HG03103 (cell line): ENCODE results near the gene CCDC182.

Source experiments
- ATAC-seq: cut with Tn5 transposase; IDR thresholded peaks from one replicate; pipeline ENCODE4 v1.9.1; 2021; ENCODE audit warnings: low read depth; ENCODE audit not compliant: unreplicated experiment

CCDC182 gene

DNA sequence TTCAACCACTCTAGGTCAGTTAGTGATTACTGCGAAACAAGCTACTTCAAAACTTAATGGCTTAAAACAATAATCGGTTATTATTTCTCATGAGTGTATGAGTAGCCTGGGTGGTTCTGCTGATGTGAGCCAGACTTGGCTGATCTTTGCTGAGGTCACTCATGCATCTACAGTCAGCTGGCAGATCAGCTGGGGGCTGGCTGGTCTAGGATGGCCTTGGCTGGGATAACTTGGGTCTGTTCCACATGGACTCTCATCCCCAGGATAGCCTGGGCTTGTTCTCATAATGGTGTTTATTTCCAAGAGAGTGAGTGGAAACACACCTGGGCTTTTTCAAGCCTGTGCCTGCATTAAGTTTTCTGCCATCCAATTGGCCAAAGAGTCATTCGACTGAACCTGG, 13.0 kb downstream of the CCDC182 start:
- no peak for ATAC-seq

DNA sequence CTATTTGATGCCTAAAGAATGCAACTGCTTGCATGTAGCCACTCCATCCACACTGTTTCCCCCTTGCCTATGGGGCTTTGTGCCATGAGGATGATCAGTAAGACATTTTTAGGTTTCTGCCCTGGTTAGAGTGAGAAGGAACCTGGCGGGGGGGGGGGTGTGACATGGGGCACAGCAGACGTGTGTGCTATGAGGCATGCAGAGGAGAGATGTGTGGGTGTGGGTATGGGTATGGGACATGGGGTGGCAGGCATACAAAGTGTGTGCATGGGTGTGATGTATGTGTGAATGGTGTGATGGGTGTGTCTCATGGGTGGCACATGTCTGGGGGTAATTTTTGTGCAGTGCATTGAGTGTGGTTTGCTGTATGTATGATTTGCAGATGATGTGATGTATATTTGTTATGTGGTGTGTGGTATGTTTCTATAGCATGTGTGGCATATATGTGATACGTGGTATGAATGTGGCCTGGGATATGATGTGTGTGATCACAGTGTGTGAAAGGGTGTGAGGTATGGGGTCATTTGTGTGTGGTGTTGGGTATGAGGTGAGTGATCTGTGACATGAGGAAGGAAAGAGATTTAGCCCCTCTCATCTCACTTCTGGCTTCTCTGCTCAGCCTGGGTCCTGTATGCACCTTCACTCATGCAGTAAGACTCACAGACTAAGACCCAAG, 14.9 kb downstream of the CCDC182 start:
- ATAC-seq, result no peak

DNA sequence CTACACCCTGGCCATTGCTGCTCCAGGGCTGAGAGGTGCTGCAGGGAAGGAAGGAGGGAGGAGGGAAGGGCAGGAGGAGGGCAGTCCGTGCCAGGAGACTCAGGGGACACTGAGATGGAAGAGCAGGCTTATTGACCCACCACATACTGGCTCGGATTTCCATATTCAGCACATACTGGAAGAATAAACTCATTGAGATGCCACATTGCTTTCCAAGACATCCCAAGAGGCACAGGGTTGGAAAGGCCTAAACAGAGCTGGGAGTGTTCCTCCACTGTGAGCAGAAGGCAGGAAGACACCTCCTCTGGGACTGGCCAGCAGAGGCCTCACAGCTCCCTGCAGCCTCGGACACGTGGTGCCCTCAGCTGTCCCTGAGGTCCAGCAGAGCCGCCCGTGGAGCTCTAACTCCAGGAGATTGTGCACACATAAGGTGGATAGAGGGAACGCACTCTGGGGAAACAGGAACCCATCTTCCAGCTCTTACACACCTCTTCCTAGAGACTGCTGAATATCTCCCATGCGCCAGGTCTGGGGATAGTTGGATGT, 17.4 kb downstream of the CCDC182 start:
- no peak for ATAC-seq

DNA sequence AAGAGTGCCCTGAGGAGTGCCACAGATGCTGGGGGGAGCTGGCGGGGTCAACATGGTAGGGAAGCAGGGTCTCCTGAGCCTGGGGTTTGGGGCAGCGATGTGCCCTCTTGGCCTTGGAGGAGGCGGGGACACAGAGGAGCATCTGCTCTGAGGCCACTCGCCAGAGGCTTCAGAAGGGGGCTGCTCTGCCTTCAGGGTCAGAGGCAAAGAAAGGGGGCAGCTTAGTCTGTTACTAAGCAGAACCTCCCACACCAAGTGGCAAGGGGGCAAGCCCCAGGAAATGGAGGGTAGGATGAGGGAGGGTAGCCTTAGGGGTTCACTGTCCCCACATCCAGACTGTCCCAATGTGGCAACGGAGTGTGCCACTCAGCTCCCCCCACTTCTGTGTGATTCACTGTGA, 18.3 kb downstream of the CCDC182 start:
- ATAC-seq, result no peak

DNA sequence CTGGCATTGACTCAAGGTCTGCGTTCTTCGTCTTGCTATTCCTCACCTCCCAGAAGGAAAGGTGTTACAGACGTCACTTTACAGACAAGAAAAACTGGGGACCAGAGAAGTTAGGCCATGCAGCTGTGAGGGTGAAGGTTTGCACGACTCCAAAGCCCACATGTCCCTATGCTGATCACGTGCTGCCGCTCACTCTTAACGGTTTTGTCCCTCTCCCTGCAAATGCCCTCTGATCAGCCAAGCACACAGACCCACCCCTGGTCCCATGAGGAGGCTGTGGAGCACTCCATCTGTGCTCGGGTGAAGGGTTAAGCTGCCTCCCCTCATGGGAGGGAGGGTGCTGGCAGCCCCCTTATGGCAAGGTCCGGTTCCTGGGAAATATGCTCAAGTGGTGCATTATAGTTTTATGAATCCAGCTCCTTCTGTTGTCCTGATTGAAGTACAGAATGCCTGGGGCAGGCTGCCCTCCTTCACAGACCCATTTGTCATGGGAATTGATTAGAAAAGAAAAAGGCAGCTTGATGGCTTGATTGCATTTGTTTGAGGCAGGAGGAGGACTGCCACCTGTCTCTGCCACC, 18.8 kb downstream of the CCDC182 start:
- no peak for ATAC-seq

DNA sequence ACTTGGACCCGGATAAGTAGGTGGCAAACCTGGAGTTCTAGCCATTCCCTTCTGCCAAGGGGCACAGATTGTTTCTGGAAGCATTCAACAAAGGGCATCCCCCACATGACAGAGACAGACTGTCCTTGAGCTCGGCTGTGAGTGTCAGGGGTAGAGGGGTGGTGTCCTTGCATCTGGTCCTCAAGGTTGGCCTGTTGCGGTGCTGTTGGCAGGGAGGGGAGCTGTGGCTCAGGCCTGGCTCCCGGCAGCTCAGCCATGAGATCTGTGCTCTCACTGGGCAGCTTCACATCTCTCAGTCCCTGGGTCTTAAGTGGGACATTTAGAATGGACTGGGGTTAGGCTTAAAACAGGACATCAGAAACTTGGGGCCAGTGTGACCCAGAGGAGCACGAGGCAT, 20.4 kb downstream of the CCDC182 start:
- ATAC-seq, result no peak

DNA sequence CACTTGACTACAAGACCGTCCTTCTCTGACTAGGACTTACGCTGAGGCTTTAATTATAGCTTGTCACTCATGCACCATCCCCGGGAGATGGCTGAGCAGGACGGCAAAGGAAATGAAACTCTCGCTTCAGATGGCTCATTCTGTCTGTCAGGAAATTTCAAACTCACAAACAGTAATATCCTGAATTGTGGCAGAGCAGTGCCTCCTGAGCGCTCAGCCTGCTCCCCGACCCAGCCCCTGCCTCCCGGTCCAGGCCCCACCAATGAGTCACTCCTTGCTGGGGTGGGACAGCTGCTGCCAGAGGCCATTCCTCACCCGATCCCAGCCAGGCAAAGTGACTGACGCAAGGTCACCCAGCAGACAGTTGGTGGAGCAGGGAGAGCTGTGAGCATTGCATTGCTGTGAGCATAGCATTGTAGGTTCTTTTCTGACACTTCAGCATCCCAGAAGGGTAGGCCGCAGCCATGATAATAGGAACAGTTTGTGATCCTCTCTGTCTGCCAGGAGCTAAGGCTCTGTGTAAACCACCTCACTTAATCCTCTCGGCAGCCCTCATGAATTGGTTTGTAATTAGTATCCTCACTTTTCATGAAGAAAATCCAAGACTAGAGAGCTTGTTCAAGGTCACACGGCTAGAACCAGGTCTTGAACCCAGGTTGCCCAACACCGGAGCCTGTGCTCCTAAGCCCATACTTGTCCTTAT, 20.9 kb downstream of the CCDC182 start:
- ATAC-seq, result peak; percentile 74

DNA sequence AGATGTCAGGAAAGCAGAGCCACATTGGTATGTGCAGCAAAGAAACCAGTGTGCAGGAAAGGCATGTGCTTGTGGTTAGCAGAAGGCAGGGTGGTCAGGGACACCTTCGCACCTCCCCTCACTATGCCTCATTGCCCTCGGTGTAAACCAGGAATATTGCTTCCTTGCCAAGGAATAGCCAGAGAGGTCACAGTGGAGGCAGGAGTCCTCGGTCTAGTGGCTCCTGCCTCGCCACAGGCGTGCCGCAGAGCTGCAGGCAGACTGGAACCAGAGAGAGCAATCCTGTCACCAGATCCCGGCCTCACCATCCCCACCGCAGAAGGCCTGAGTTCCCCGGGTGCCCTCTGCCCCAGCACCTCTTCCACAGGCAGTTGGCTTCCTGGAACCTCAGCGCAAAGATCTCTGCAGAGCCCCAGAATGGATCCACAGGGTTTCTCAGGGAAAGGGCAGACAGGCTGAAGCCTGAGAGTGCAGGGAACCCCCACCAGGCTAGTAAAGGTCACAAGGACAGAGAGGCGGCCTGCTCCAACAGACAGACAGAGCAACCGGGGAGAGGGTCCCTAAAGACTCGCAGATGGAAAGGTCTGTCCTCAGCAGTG, 21.6 kb downstream of the CCDC182 start:
- ATAC-seq, result no peak

DNA sequence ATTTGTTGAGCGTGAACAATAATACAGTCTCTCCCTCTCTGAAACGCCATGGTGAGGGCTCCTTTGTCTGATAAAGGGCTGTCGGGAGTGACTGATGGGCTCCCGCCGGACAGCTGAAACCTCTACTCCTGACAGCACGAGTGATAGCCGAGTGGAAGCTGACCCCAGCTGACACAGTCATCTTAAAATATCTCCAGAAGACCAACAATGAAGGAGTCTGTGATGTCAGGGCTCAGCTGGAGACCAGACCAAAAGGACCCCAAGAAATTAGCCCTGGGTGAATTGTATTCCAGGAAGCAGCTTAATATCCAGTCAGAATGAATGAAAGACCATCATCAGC, 22.4 kb downstream of the CCDC182 start:
- no peak for ATAC-seq

DNA sequence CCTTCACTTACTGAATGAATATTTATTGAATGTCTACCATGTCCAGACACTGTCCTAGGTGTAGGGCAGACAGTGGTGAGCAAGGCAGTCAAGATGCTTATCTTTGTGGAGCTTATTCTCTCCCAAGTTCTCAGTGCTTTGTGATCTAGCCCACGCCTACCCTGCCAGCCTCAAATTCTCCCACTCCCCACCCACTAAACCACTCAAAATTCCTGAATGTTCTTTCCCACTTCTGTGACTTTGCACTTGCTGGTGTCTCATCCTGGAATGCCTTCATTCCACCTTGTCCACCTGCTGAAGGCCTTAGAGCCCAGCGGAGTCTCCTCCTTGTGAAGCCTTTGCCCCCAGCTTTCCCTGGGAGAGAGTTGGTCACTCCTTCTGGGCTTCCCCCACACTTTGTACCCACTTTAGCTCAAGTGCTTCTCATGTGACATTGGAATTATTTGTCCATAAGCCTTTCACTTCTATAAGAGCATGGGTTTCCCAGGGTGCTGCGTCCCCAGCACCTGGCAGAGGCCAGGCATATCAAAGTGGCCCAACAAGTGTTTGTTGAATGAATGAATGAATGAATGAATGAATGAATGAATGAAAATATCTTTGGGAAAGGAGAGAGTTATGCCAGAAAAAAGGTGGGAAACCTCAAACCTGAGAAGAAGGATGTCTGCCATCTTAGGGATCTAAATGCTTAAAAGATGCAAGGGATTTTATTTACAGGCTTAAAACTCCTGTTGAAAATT, 23.0 kb downstream of the CCDC182 start:
- no peak for ATAC-seq

DNA sequence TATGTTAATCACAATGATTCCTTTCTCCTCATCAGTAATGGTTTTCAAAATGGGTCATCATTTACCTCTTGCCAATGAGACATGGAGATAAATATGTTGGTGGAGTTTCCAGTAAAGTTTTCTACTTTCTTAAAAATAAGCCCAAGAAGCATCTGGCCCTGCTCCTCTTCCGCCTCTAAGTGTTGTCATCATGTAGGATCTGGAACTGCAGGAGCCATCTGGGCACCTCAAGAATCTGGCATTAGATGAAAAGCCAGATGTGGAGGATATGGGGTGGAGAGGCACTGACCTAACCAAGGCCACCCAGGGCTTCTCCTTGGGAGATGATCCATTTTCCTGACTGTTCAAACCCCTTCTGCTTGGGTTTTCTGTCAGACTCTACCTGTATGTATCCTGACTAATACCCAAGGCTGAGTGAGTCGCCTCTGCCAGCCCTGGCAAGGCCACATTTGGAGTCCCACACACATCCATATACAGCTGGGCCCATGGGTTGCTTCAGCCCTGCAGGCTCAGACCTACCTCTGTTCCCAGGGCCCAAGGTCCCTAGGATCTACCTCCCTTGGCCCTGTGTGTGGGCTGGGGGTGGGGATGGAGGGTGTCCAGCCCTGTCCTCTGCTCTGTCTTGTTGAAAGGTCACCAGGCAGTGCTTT, 24.6 kb downstream of the CCDC182 start:
- ATAC-seq, result no peak

DNA sequence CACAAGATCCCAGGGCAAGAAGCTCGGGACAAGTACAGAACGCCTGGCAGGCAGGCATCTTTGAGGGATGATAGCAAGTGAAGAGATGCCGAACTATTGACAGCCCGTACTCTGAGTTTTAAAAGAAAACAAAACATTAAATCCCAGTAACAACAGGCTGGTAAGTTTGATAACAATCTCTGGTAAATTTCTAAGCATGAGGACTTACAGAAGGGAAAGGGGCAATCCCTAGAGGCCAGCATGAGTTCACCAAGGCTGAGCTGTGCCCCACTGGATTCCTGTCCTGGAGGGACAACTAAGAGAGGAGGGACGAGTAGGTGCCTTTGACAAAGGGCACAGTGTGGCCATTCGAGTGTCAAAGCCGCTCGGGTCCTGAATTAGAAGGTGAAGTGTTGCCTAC, 26.2 kb downstream of the CCDC182 start:
- no peak for ATAC-seq

DNA sequence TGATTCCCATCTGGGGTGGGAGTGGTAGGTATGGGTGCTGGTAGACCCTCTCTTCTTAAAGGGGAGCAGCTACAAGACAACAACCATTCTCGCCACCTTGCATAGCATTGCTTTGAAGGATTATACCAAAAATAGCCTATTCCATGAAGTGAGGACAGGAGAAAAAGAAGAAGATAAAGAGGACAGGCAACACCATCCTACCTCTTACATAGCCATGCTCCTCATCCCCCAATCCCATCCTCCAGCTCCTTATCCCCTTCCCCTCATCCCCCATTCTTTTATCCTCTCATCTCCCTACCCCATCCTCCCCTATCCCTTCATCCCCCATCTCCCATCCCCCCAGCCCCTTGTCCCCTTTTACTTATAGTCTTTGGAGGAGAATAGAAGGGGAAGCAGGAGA, 29.1 kb downstream of the CCDC182 start:
- no peak for ATAC-seq

DNA sequence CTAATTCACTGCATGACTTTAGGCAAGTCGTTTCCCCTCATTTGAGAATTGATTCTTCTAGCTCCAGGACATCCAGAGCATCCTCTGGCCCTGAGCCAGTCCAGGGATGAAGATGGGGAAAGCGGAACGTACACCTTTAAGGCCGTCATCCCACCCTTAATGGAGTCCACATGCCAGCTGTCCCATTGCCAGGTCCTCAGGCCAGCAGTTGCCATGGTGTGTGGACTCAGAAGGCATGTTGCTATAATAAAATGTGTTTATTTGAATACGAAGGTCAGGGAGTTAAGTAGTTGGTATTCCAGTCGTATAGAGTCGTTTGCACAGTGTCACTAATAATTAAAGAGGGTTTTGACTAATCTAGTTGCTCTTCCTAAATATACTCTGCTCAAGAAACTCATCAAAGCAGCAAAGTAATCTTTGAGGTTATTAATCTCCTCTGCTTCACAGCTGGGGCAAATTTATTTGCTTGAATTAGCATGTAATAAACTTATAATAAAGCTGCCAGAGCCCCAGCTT, 30.4 kb downstream of the CCDC182 start:
- ATAC-seq, result no peak

DNA sequence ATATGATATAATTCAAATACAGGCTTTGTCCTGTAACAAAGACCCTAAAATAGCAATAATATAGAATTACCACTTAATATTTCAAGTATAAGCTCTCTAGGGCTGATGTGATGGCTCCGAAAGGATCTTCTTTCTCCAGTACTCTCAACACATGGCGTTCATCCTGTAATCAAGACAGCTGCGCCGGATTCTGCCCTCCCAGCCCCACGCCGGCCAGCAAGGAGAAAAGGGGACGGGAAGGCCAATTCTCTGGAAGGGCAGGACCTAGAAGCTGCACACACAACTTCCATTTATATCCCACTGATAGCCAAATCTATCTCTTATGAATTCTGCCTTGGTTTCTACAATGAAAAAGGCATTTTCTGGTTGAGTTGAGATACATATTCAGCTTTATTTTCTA, 32.0 kb downstream of the CCDC182 start:
- no peak for ATAC-seq

DNA sequence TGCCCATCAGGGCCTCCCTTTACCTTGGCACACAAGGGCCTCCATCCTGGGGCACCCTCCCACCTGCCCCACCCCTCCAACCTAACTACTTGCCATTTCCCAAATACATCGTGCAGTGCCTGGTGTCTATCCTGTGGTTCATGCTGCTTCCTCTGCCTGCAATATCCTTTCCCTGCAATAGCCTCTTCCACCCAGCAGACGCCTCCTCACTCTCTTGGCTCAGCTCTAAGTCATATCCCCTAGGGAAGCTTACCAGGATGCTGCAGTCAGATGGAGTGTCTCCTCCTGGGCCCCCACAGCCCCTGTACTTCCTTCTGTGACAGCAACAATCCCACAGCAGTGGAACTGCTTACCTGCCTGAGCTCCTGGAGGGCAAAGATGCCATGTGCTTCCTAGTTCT, 36.7 kb downstream of the CCDC182 start:
- ATAC-seq, result no peak

DNA sequence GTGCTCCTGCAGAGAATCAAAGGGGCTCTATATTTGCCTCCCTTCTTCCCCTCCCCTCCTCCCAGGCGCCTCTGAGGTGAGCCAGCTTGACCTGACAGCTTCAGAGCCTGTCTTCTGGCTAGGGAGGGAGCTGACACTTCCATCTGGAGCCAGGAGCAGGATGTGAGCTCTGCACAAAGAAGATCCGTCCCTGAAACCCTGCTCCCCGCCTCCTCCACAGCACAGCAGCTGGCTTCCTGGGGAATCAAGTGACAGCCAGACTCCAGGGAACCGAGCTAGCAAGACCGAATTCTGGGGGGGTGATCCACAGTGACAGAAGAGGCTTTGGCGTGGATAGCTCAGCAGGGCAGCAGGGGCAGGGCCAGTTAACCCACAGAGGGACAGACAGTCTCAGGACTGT, 37.2 kb downstream of the CCDC182 start:
- ATAC-seq, result no peak

DNA sequence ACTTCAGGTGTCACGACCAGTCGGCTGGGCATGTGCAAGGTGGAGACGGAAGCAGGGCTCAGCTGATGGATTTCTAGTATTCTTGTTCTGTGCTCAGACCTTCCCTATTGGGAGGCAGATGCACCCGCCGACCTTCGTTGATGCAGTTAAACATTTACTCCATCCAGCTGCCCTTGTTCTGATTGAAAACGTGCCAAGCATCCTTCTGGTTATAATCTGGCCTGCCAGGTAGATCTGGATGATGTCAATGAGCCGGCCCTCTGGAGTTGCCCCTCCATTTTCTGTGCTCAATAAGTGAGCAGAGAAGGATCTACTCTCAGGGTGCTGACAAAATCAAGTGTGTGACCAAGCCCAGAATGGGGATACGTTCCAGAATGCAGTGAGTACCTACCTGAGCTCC, 38.3 kb downstream of the CCDC182 start:
- no peak for ATAC-seq

DNA sequence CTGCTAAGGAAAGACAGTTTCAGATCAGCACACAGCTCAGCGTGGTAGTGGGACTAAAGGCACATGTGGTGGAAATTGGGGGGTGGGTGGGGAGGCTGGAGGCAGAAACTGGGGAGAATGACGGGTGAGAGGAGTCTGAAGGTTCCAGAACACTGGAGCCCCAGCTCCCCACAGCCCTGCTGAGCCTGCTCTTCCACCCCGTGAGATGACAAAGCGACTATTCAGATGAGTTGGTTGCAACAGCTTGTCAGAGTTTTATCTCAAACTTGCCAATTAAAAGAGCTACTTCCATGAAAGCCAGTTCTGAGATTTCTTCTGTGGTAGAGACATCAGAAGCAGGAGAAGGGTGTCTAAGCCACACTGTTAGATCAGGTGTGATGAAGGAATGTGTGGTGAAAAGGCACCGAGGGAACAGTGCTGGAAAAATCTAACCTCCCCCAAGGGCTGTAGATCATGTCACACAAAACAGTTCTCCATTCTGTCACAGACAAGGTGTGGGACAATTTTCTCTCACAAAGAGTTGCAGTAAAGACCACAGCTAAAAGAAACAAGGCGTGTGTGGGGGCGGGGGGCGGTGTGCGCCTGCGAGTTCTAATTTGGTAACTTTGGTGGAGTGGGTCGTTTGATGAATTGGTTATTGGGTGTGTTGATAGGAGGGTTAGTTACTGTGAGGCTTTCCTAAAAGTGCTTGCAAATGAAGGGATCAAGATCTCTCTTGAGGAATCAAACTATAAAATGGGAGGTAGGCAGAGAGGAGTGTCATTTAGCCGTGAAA, 39.0 kb downstream of the CCDC182 start:
- ATAC-seq, result no peak
